Ovary (tissue), 3 donors: ENCODE measurements around the gene CCDC12.

Source experiments
- EP300 ChIP-seq: sonication (generic); formaldehyde crosslinking; IDR thresholded peaks from one replicate; pipeline ENCODE4 v1.6.1; 2017; ENCODE audit warnings: antibody characterized with exemption
- TF ChIP-seq, protein P1 (sequence below), 3 donors: fragments of 450-650 bp in 2 of 3; fragments of 200-600 bp in 1 of 3; IDR thresholded peaks; one replicate each; pipeline versions ENCODE4 v1.5.1 to v1.8.0; 2016 to 2022; ENCODE audit warnings: antibody characterized with exemption in 3 of 3, mild to moderate bottlenecking in 1 of 3
- donor health status: DM: no; HTN: no; CAD: no.

DNA sequence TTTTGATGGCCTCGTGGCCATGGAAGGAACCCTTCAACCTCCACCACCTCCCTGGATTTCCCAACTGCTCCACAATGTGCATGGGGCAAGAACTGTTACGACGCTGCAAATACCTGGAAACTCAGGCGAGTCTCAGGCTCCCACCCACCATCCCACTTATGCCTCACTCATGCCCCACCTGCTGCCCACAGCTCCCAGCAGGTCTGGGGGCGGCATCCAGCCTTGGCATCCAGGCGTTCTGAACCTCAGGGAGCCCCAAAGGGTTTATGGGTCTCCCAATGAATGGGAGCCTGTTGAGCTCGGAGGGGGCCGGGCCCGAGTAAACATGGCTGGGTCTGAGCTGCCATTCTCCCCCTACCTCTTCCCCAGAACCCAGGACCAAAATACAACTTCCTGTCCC, 101.0 kb downstream of the CCDC12 start:
- TF ChIP-seq, protein P1, sequence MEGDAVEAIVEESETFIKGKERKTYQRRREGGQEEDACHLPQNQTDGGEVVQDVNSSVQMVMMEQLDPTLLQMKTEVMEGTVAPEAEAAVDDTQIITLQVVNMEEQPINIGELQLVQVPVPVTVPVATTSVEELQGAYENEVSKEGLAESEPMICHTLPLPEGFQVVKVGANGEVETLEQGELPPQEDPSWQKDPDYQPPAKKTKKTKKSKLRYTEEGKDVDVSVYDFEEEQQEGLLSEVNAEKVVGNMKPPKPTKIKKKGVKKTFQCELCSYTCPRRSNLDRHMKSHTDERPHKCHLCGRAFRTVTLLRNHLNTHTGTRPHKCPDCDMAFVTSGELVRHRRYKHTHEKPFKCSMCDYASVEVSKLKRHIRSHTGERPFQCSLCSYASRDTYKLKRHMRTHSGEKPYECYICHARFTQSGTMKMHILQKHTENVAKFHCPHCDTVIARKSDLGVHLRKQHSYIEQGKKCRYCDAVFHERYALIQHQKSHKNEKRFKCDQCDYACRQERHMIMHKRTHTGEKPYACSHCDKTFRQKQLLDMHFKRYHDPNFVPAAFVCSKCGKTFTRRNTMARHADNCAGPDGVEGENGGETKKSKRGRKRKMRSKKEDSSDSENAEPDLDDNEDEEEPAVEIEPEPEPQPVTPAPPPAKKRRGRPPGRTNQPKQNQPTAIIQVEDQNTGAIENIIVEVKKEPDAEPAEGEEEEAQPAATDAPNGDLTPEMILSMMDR (IDR thresholded peaks at IDR 0.05): no peak
- no peak for TF ChIP-seq EP300
